ENCODE measurements around the gene TMC8.

DNA sequence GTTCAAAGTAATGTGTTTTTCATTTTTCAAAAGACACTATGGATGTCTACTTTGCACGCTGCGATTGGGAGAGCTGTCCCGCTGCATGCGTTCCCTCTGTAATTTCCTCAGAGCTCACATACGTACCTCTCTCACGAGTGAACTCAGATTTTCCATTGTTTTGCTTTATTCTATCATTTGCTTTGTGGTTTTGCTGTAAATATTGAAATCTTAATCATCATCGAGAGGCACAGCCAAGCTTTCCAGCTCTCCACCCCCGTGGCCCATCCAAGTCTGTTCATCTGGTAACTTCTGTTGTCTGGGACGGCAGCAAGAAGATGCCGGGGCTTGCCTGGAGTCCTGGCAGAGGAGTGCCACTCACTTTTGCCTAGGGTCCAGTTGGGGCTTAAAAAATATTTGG lies 23.1 kb upstream of the TMC8 start:
- TF ChIP-seq, protein P1, sequence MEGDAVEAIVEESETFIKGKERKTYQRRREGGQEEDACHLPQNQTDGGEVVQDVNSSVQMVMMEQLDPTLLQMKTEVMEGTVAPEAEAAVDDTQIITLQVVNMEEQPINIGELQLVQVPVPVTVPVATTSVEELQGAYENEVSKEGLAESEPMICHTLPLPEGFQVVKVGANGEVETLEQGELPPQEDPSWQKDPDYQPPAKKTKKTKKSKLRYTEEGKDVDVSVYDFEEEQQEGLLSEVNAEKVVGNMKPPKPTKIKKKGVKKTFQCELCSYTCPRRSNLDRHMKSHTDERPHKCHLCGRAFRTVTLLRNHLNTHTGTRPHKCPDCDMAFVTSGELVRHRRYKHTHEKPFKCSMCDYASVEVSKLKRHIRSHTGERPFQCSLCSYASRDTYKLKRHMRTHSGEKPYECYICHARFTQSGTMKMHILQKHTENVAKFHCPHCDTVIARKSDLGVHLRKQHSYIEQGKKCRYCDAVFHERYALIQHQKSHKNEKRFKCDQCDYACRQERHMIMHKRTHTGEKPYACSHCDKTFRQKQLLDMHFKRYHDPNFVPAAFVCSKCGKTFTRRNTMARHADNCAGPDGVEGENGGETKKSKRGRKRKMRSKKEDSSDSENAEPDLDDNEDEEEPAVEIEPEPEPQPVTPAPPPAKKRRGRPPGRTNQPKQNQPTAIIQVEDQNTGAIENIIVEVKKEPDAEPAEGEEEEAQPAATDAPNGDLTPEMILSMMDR (IDR thresholded peaks at IDR 0.05): no peak
- no peak for TF ChIP-seq EP300 (IDR thresholded peaks at IDR 0.05)
- TF ChIP-seq POLR2A (IDR thresholded peaks at IDR 0.05): no peak
- TF ChIP-seq POLR2AphosphoS5 (IDR thresholded peaks at IDR 0.05): no peak

All from stomach (tissue), 4 donors.